ENCODE results near the gene SUSD3.
"Not testable (repeated sequence)": the region's sequence is repeated elsewhere in the genome, so short reads cannot be mapped to it uniquely, and the experiment has no call there.

The SUSD3 gene

GRCh38 chr9:93114984-93115335, 56.5 kb downstream of the SUSD3 start:
- Histone ChIP-seq H3K9me3 (ENCODE audit: control insufficient read depth, insufficient read depth, low read length) (no peaks in the 10 kb centered on the region), H3K4me2 (ENCODE audit: low read length) (no peak overlapping the region), H3K4me1 (ENCODE audit: control insufficient read depth, low read length) (peaks cover 38% of the 10 kb centered on the region), H3K4me3 (ENCODE audit: low read length) (no peak overlapping the region), H3K9me2 (replicated peaks; ENCODE audit: control insufficient read depth, low read length) (no peaks in the 10 kb centered on the region), H3K36me3 (ENCODE audit: control insufficient read depth, low read length) (no peaks in the 10 kb centered on the region), H3F3A (ENCODE audit: control insufficient read depth, insufficient read depth) (peaks cover 6% of the 10 kb centered on the region; the same call in 1 of the 2 replicates), H3K27me3 (ENCODE audit: control insufficient read depth, low read length) (no peaks in the 10 kb centered on the region), H4K20me1 (ENCODE audit: control insufficient read depth, insufficient read depth, low read depth, low read length) (no peaks in the 10 kb centered on the region), H3K27ac (ENCODE audit: low read depth, low read length) (no peak overlapping the region), H3K79me2 (ENCODE audit: control insufficient read depth, low read length) (no peaks in the 10 kb centered on the region)
- no peak for TF ChIP-seq EZH2phosphoT487 (IDR thresholded peaks at IDR 0.05; ENCODE audit: borderline replicate concordance, low read length)
- TF ChIP-seq, protein P1, sequence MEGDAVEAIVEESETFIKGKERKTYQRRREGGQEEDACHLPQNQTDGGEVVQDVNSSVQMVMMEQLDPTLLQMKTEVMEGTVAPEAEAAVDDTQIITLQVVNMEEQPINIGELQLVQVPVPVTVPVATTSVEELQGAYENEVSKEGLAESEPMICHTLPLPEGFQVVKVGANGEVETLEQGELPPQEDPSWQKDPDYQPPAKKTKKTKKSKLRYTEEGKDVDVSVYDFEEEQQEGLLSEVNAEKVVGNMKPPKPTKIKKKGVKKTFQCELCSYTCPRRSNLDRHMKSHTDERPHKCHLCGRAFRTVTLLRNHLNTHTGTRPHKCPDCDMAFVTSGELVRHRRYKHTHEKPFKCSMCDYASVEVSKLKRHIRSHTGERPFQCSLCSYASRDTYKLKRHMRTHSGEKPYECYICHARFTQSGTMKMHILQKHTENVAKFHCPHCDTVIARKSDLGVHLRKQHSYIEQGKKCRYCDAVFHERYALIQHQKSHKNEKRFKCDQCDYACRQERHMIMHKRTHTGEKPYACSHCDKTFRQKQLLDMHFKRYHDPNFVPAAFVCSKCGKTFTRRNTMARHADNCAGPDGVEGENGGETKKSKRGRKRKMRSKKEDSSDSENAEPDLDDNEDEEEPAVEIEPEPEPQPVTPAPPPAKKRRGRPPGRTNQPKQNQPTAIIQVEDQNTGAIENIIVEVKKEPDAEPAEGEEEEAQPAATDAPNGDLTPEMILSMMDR (IDR thresholded peaks at IDR 0.05; ENCODE audit: low read depth, low read length, poor library complexity, severe bottlenecking), result no peak

DNA sequence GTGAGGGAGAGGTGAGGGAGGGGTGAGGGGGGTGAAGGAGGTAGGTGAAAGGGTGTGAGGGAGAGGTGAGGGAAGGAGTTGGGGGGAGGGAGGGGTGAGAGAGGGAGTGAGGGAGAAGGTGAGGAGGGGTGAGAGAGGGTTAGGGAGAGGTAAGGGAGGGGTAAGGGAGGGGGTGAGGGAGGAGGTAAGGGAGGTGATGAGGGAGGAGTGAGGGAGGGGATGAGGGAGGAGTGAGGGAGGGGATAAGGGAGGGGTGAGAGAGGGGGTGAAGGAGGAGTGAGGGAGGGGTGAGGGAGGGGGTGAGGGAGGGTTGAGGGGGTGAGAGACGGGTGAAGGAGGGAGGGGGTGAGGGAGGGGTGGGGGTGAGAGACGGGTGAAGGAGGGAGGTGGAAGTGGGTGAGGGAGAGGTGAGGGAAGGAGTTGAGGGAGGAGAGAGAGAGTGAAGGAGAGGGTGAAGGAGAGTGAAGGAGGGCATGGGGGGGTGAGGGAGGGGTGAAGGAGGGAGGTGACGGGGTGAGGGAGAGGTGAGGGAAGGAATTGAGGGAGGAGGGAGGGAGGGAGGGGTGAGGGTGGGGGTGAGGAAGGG, 57.1 kb downstream of the SUSD3 start:
- Histone ChIP-seq H3K27ac (ENCODE audit: low read depth, low read length) (no peak overlapping the region), H3K36me3 (ENCODE audit: control insufficient read depth, low read length) (no peaks in the 10 kb centered on the region), H3K79me2 (ENCODE audit: control insufficient read depth, low read length) (no peaks in the 10 kb centered on the region), H3K27me3 (ENCODE audit: control insufficient read depth, low read length) (no peaks in the 10 kb centered on the region), H3K9me2 (replicated peaks; ENCODE audit: control insufficient read depth, low read length) (no peaks in the 10 kb centered on the region), H3F3A (ENCODE audit: control insufficient read depth, insufficient read depth) (peaks cover 10% of the 10 kb centered on the region; the same call in 1 of the 2 replicates), H4K20me1 (ENCODE audit: control insufficient read depth, insufficient read depth, low read depth, low read length) (no peaks in the 10 kb centered on the region), H3K4me1 (ENCODE audit: control insufficient read depth, low read length) (peaks cover 39% of the 10 kb centered on the region), H3K4me3 (ENCODE audit: low read length) (no peak overlapping the region), H3K9me3 (ENCODE audit: control insufficient read depth, insufficient read depth, low read length) (no peaks in the 10 kb centered on the region), H3K4me2 (ENCODE audit: low read length) (no peak overlapping the region)
- TF ChIP-seq, protein P1 (IDR thresholded peaks at IDR 0.05; ENCODE audit: low read depth, low read length, poor library complexity, severe bottlenecking), result no peak
- TF ChIP-seq EZH2phosphoT487 (IDR thresholded peaks at IDR 0.05; ENCODE audit: borderline replicate concordance, low read length), result no peak

DNA sequence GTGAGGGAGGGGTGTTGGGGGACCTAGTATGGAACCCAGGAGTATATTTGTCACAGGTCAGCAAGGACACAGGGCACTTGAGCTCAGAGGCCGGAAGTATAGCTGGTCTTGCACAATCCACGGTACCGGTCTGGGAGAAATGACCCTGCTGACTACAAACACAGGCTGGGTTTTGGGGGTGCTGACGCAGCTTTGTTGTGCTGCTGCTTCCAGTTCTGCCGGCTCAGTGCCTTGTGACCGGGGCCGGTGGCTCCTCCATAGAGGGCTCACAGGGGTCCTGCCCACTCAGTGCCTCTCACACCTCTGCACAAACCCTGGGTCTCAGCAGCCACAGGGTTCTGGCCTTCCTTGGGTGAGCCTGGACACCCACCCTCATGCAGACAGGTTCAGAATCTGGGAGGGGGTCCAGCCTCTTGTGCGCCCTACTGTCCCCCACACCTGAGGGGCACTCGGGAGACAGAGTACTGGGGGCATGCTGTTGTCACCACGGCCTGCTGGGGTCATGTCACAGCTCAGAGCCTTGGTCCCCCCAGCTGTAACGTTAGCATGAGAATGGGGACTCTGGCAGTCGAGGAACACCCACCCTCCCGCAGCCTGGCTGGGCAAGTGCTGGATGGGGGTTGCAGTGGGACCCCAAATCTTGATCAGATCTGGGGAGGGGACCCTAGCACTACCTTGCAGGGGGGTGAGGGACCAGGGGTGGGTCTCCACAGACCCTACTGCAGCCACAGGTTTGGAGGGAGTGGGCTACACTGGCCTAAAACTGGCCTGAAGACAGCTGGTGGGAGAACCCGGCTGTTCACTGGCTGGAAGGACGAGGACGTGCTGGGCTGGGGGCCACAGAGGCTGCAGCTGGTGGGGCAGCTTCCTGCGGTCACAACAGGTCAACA, 57.8 kb downstream of the SUSD3 start:
- Histone ChIP-seq H3K4me2 (ENCODE audit: low read length) (no peak overlapping the region), H3F3A (ENCODE audit: control insufficient read depth, insufficient read depth) (peaks cover 10% of the 10 kb centered on the region; the same call in 1 of the 2 replicates), H3K79me2 (ENCODE audit: control insufficient read depth, low read length) (no peaks in the 10 kb centered on the region)

DNA sequence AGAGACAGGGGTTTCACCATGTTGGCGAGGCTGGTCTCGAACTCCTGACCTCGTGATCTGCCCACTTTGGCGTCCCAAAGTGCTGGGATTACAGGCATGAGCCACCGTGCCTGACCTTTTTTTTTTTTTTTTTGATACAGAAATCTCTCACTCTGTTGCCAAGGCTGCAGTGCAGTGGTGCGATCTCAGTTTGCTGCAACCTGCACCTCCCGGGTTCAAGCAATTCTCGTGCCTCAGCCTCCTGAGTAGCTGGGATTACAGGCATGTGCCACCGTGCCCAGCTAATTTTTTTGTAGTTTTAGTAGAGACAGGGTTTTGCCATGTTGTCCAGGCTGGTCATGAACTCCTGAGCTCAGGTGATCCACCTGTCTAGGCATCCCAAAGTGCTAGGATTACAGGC, 59.0 kb downstream of the SUSD3 start:
- H3K9me3 ChIP-seq (ENCODE audit: control insufficient read depth, insufficient read depth, low read length); H3K27me3 ChIP-seq (ENCODE audit: control insufficient read depth, low read length); H3K4me3 ChIP-seq (ENCODE audit: low read length); H3K4me2 ChIP-seq (ENCODE audit: low read length); H4K20me1 ChIP-seq (ENCODE audit: control insufficient read depth, insufficient read depth, low read depth, low read length); H3K27ac ChIP-seq (ENCODE audit: low read depth, low read length); H3K9me2 ChIP-seq (replicated peaks; ENCODE audit: control insufficient read depth, low read length); H3K36me3 ChIP-seq (ENCODE audit: control insufficient read depth, low read length); H3K79me2 ChIP-seq (ENCODE audit: control insufficient read depth, low read length): not testable (repeated sequence)
- peaks cover 10% of the 10 kb centered on the region; the same call in 1 of the 2 replicates for H3F3A ChIP-seq (ENCODE audit: control insufficient read depth, insufficient read depth)
- peaks cover 29% of the 10 kb centered on the region for H3K4me1 ChIP-seq (ENCODE audit: control insufficient read depth, low read length)

More for the DNA sequence above, 57.8 kb downstream of the SUSD3 start:
- TF ChIP-seq EZH2phosphoT487 (IDR thresholded peaks at IDR 0.05; ENCODE audit: borderline replicate concordance, low read length), result no peak
- TF ChIP-seq, protein P1 (IDR thresholded peaks at IDR 0.05; ENCODE audit: low read depth, low read length, poor library complexity, severe bottlenecking), result no peak
- H3K9me3 ChIP-seq (ENCODE audit: control insufficient read depth, insufficient read depth, low read length), result no peaks in the 10 kb centered on the region
- peaks cover 39% of the 10 kb centered on the region for H3K4me1 ChIP-seq (ENCODE audit: control insufficient read depth, low read length)
- no peak overlapping the region for H3K27ac ChIP-seq (ENCODE audit: low read depth, low read length)
- H4K20me1 ChIP-seq (ENCODE audit: control insufficient read depth, insufficient read depth, low read depth, low read length), result no peaks in the 10 kb centered on the region
- H3K27me3 ChIP-seq (ENCODE audit: control insufficient read depth, low read length), result no peaks in the 10 kb centered on the region
- no peaks in the 10 kb centered on the region for H3K9me2 ChIP-seq (replicated peaks; ENCODE audit: control insufficient read depth, low read length)
- H3K4me3 ChIP-seq (ENCODE audit: low read length), result no peak overlapping the region
- H3K36me3 ChIP-seq (ENCODE audit: control insufficient read depth, low read length), result no peaks in the 10 kb centered on the region; the same call in 1 of the 2 replicates
